ENCODE measurements around the gene PPL. TPM values are rescaled to one million over a fixed set of nuclear protein-coding genes. Genes with fewer than 3 reads are reported as not detected.

PPL gene
- total RNA-seq, 4 donors from 2014 or later: 28.7 to 84.2 (median 53.0) TPM

GRCh38 chr16:4890686-4891085 is 46.3 kb downstream of the PPL start:
- H3K27me3 ChIP-seq: no peaks in the 10 kb centered on the region
- H3K9me3 ChIP-seq: no peaks in the 10 kb centered on the region
- no peak overlapping the region for H3K27ac ChIP-seq
- TF ChIP-seq CTCF (IDR thresholded peaks at IDR 0.05) (no peak), POLR2A (IDR thresholded peaks at IDR 0.05) (no peak)
- H3K4me3 ChIP-seq: no peak overlapping the region
- no peaks in the 10 kb centered on the region for H3K4me1 ChIP-seq
- DNase-seq: no peak
- H3K36me3 ChIP-seq: peaks cover 0 to 67% (median 0%) of the 10 kb centered on the region in 3 donors

GRCh38 chr16:4890026-4890425 is 46.9 kb downstream of the PPL start:
- Histone ChIP-seq H3K9me3 (no peaks in the 10 kb centered on the region), H3K27ac (no peak overlapping the region), H3K4me3 (no peak overlapping the region), H3K36me3 (peaks cover 0 to 68% (median 0%) of the 10 kb centered on the region in 3 donors), H3K4me1 (no peaks in the 10 kb centered on the region), H3K27me3 (no peaks in the 10 kb centered on the region)
- no peak for DNase-seq
- TF ChIP-seq CTCF (IDR thresholded peaks at IDR 0.05): no peak
- no peak for TF ChIP-seq POLR2A (IDR thresholded peaks at IDR 0.05)

- TF ChIP-seq CTCF (IDR thresholded peaks at IDR 0.05) (no peak), POLR2A (IDR thresholded peaks at IDR 0.05) (no peak)
- Histone ChIP-seq H3K4me1 (no peaks in the 10 kb centered on the region), H3K36me3 (peaks cover 0 to 81% (median 0%) of the 10 kb centered on the region in 3 donors), H3K27ac (no peak overlapping the region), H3K27me3 (no peaks in the 10 kb centered on the region), H3K9me3 (no peaks in the 10 kb centered on the region), H3K4me3 (no peak overlapping the region)
- DNase-seq: no peak
Observed at GRCh38 chr16:4888428-4889135, 48.4 kb downstream of the PPL start.

- Histone ChIP-seq H3K9me3 (no peaks in the 10 kb centered on the region), H3K4me1 (no peaks in the 10 kb centered on the region), H3K27me3 (no peaks in the 10 kb centered on the region), H3K27ac (no peak overlapping the region), H3K36me3 (peaks cover 0 to 94% (median 3%) of the 10 kb centered on the region in 3 donors), H3K4me3 (no peak overlapping the region)
- no peak for DNase-seq
- no peak for TF ChIP-seq POLR2A (IDR thresholded peaks at IDR 0.05)
- TF ChIP-seq CTCF (IDR thresholded peaks at IDR 0.05): no peak
Observed at GRCh38 chr16:4886151-4886550, 50.8 kb downstream of the PPL start.

- Histone ChIP-seq H3K4me1 (no peaks in the 10 kb centered on the region), H3K4me3 (no peak overlapping the region), H3K36me3 (peaks cover 0 to 95% (median 3%) of the 10 kb centered on the region in 3 donors)
Observed at GRCh38 chr16:4884972-4885874, 51.7 kb downstream of the PPL start.

More at GRCh38 chr16:4884972-4885874, 51.7 kb downstream of the PPL start:
- TF ChIP-seq POLR2A (IDR thresholded peaks at IDR 0.05) (no peak), CTCF (IDR thresholded peaks at IDR 0.05) (no peak)
- Histone ChIP-seq H3K9me3 (no peaks in the 10 kb centered on the region), H3K27me3 (no peaks in the 10 kb centered on the region), H3K27ac (no peak overlapping the region)
- DNase-seq: peak in 1 of 3 donors; percentile 33

Measured in Peyer's patch (tissue), 4 donors.